ENCODE data around the gene MMP24. TPM values are rescaled to one million over a fixed set of nuclear protein-coding genes. Genes with fewer than 3 reads are reported as not detected.

MMP24 gene
- total and polyA plus RNA-seq, 2 experiments from 2014 or later = 2.0 to 27.3 TPM

GRCh38 chr20:35200267-35200666 is 26.2 kb upstream of the MMP24 start:
- TF ChIP-seq EZH2 (IDR thresholded peaks at IDR 0.05; ENCODE audit: low read depth, unreplicated experiment) (no peak), REST (IDR thresholded peaks at IDR 0.05; ENCODE audit: unreplicated experiment) (no peak), POLR2AphosphoS5 (IDR thresholded peaks at IDR 0.05; ENCODE audit: low read depth) (no peak), ETS1 (IDR thresholded peaks at IDR 0.05) (no peak), NANOG (IDR thresholded peaks at IDR 0.05; ENCODE audit: borderline replicate concordance) (no peak), CREB1 (CRISPR knock-in tag; IDR thresholded peaks at IDR 0.05; ENCODE audit: low read depth) (no peak), EZH2phosphoT487 (IDR thresholded peaks at IDR 0.05; ENCODE audit: unreplicated experiment) (no peak), STAT1 (IDR thresholded peaks at IDR 0.05; ENCODE audit: unreplicated experiment) (no peak), JUNB (IDR thresholded peaks at IDR 0.05; ENCODE audit: unreplicated experiment) (no peak), ZNF331 (CRISPR knock-in tag; IDR thresholded peaks at IDR 0.05; ENCODE audit: low read depth) (no peak), CTCF (conservative IDR thresholded peaks at IDR 0.05; ENCODE audit: low read depth in 2 of 2) (no peak), ZNF114 (CRISPR knock-in tag; IDR thresholded peaks at IDR 0.05) (no peak), ZNF462 (CRISPR knock-in tag; IDR thresholded peaks at IDR 0.05) (no peak)
- Histone ChIP-seq H3K4me2 (no peak overlapping the region), H3K4me3 (no peak overlapping the region), H3K79me2 (replicated peaks; ENCODE audit: insufficient read depth) (no peaks in the 10 kb centered on the region), H3K36me3 (ENCODE audit: insufficient read depth) (no peaks in the 10 kb centered on the region), H3K4me1 (ENCODE audit: insufficient read depth) (no peaks in the 10 kb centered on the region), H3F3A (replicated peaks; ENCODE audit: low read depth) (no peaks in the 10 kb centered on the region), H3K27ac (ENCODE audit: low read depth) (no peak overlapping the region), H3K9me2 (ENCODE audit: insufficient read depth) (no peaks in the 10 kb centered on the region), H4K20me1 (replicated peaks; ENCODE audit: insufficient read depth) (no peaks in the 10 kb centered on the region), H2AFZ (no peak overlapping the region), H3K27me3 (ENCODE audit: insufficient read depth) (no peaks in the 10 kb centered on the region)
- ATAC-seq = no peak
- H3K27me3 Mint-ChIP-seq (ENCODE audit: insufficient read depth, low read depth, poor library complexity) = no peaks in the 10 kb centered on the region
- peaks cover 42% of the 10 kb centered on the region for H3K9me3 Mint-ChIP-seq
- H3K4me3 Mint-ChIP-seq = no peak overlapping the region
- no peak for DNase-seq (ENCODE audit: low spot score)
- H3K27ac Mint-ChIP-seq = no peak overlapping the region
- no peaks in the 10 kb centered on the region for H3K4me1 Mint-ChIP-seq
- peaks cover 16% of the 10 kb centered on the region; the same call in 2 of the 3 replicates for H3K36me3 Mint-ChIP-seq (ENCODE audit: low read depth)

All from GM23338 (cell line).